ENCODE measurements around the gene ALDH1A3.

The ALDH1A3 gene

GRCh38 chr15:100952566-100952965, 72.9 kb downstream of the ALDH1A3 start:
- in situ Hi-C loops (cut with MboI; ENCODE audit: low pct_unique_long_range_greater_than_20kb, low sequenced_read_pairs, unreplicated experiment) = no loop called here
- DNase-seq (ENCODE audit: low spot score) = no peak
- no peak for TF ChIP-seq CTCF (IDR thresholded peaks at IDR 0.05; ENCODE audit: extremely low read depth, insufficient read depth, missing control alignments)

GRCh38 chr15:100958326-100959065, 78.9 kb downstream of the ALDH1A3 start:
- in situ Hi-C loops (cut with MboI; ENCODE audit: low pct_unique_long_range_greater_than_20kb, low sequenced_read_pairs, unreplicated experiment) = no loop called here
- no peak for DNase-seq (ENCODE audit: low spot score)
- TF ChIP-seq CTCF (IDR thresholded peaks at IDR 0.05; ENCODE audit: extremely low read depth, insufficient read depth, missing control alignments) = no peak

GRCh38 chr15:100959066-100960050, 79.7 kb downstream of the ALDH1A3 start:
- no peak for TF ChIP-seq CTCF (IDR thresholded peaks at IDR 0.05; ENCODE audit: extremely low read depth, insufficient read depth, missing control alignments)
- in situ Hi-C loops (cut with MboI; ENCODE audit: low pct_unique_long_range_greater_than_20kb, low sequenced_read_pairs, unreplicated experiment) = no loop called here
- DNase-seq (ENCODE audit: low spot score) = no peak
